ENCODE data around the gene TACC2.

TACC2 gene

DNA sequence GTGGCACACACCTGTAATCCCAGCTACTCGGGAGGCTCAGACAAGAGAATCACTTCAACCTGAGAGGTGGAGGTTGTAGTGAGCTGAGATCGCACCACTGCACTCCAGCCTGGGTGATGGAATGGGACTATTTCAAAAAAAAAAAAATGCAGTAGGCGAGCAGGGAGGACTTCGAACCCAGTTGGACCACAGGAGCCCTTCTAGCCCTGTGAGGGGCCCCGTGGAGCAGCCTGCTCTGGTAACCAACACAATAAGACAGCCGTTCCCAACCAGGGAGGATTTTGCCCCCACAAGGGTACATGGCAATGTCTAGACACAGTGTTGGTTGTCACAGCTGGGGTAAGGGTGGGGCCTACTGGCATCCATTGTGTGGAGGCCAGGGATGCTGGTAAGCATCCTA is 218.2 kb downstream of the TACC2 start:
- TF ChIP-seq, protein P1, sequence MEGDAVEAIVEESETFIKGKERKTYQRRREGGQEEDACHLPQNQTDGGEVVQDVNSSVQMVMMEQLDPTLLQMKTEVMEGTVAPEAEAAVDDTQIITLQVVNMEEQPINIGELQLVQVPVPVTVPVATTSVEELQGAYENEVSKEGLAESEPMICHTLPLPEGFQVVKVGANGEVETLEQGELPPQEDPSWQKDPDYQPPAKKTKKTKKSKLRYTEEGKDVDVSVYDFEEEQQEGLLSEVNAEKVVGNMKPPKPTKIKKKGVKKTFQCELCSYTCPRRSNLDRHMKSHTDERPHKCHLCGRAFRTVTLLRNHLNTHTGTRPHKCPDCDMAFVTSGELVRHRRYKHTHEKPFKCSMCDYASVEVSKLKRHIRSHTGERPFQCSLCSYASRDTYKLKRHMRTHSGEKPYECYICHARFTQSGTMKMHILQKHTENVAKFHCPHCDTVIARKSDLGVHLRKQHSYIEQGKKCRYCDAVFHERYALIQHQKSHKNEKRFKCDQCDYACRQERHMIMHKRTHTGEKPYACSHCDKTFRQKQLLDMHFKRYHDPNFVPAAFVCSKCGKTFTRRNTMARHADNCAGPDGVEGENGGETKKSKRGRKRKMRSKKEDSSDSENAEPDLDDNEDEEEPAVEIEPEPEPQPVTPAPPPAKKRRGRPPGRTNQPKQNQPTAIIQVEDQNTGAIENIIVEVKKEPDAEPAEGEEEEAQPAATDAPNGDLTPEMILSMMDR (IDR thresholded peaks at IDR 0.05; ENCODE audit: insufficient read depth, missing control alignments) = no peak
- no peak for FAIRE-seq

DNA sequence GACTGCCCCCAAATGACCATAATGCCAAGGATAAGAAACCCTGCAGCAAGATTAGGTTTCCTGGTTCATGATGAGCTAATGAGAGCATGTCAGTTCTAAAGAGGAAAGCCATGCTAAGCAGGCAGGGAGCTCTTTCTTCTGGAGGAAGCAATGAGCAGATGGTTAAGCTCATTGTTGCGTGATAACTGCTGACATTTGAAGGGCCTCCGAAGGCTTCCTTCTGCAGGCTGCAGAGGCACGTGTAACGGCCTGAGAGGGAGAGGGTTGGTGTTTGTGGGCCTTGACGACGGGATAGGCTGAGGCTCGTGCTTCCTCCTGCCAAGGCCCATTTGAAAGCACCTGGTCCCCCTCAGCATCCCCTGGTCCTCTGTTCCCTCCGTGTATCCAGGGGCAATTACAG is 218.6 kb downstream of the TACC2 start:
- DNase-seq (ENCODE audit: insufficient read length, low spot score) = no peak
- FAIRE-seq = no peak
- TF ChIP-seq, protein P1 (IDR thresholded peaks at IDR 0.05; ENCODE audit: insufficient read depth, missing control alignments) = no peak

More for the DNA sequence above, 218.2 kb downstream of the TACC2 start:
- DNase-seq (ENCODE audit: insufficient read length, low spot score) = no peak

DNA sequence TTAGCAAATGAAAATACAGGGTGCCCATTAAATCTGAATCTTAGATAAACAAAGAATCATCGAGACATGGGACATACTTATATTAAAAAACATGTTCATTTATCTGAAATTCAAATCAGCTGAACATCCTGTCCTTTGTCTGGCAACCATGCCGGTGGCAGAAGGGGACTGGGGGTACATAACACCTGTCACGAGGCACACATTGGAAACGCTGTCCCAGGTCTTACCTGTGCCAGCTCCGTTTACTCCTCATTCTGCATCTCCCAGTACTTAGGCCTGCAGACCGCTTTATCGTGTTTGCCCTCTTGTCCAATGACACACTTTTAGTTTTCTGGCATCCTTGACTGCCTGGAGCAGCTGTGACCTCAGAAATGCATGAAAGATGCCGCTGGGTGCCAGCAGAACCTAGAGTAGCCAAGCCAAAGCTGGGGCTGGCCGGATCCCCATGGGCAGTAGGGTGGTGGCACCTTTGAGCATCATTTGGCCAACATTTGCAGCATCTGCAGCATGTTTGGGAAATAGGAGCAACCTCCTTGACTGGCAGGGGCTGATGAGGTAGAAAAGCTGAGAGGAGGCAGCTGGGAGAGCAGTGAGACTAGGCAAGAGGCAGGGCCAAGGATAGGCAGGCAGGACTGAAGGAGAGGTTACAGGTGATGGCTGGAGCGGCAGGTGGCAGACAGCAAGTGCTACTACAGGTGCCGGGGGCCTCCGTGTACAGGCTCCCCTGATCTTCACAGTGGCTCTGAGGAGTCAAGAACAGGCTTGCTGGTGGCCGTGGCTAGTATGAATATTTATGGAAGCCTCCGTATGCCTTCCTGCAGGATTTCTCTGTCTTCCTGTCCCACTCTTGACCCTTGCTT is 219.8 kb downstream of the TACC2 start:
- FAIRE-seq (no peak), DNase-seq (ENCODE audit: insufficient read length, low spot score) (no peak)
- TF ChIP-seq, protein P1 (IDR thresholded peaks at IDR 0.05; ENCODE audit: insufficient read depth, missing control alignments) = no peak

DNA sequence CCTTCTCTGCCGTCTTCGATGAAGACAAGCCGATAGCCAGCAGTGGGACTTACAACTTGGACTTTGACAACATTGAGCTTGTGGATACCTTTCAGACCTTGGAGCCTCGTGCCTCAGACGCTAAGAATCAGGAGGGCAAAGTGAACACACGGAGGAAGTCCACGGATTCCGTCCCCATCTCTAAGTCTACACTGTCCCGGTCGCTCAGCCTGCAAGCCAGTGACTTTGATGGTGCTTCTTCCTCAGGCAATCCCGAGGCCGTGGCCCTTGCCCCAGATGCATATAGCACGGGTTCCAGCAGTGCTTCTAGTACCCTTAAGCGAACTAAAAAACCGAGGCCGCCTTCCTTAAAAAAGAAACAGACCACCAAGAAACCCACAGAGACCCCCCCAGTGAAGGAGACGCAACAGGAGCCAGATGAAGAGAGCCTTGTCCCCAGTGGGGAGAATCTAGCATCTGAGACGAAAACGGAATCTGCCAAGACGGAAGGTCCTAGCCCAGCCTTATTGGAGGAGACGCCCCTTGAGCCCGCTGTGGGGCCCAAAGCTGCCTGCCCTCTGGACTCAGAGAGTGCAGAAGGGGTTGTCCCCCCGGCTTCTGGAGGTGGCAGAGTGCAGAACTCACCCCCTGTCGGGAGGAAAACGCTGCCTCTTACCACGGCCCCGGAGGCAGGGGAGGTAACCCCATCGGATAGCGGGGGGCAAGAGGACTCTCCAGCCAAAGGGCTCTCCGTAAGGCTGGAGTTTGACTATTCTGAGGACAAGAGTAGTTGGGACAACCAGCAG is 221.7 kb downstream of the TACC2 start:
- TF ChIP-seq, protein P1 (IDR thresholded peaks at IDR 0.05; ENCODE audit: insufficient read depth, missing control alignments) = no peak
- DNase-seq (ENCODE audit: insufficient read length, low spot score) (no peak), FAIRE-seq (no peak)

DNA sequence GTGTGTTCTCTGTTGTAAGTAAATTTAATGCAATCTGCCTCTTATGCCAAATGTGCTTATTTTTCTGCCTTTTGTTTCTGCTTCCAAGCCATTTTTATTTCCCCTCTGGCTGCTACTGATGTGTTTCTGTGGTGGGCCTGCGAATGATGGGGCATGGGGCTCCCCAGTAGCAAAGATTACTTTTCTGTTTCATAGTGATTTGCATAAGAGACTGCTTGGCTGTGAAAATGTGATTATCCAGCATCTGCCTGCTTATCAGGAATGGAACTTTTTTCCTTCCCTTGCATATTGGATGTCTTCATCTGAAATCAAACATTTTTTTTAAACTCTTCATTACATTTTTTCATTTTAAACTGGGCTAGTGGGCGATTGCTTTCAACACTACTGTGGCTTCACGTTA is 224.4 kb downstream of the TACC2 start:
- no peak for DNase-seq (ENCODE audit: insufficient read length, low spot score)
- FAIRE-seq = no peak
- TF ChIP-seq, protein P1 (IDR thresholded peaks at IDR 0.05; ENCODE audit: insufficient read depth, missing control alignments) = no peak

DNA sequence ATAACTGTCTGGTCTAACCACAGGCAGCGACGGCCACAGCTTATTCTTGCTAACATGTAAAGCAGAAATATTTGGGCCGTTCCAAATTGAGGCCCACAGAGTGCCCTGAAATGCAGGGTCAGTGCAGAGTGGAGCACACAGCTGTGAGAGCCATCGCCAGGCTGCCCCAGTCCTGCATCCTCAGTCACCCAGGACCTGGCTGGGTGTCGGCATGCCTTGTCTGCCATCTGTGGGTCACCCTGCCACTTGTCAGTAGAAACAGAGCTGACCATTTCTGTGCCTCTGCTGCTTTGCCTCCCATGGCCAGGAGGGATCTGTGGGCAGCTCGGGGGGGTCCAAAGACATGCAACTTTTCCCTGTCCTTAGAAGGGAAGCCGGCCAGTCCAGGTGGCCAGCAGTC is 224.8 kb downstream of the TACC2 start:
- FAIRE-seq (no peak), DNase-seq (ENCODE audit: insufficient read length, low spot score) (no peak)
- TF ChIP-seq, protein P1 (IDR thresholded peaks at IDR 0.05; ENCODE audit: insufficient read depth, missing control alignments) = no peak

Measured in D721Med (cell line).